Measurements from ENCODE around the gene HAO2.
A peak's percentile ranks its signal among the peaks of the same experiment; 100 is the strongest.
"Not testable (repeated sequence)": the region's sequence is repeated elsewhere in the genome, so short reads cannot be mapped to it uniquely, and the experiment has no call there.

HAO2 gene

DNA sequence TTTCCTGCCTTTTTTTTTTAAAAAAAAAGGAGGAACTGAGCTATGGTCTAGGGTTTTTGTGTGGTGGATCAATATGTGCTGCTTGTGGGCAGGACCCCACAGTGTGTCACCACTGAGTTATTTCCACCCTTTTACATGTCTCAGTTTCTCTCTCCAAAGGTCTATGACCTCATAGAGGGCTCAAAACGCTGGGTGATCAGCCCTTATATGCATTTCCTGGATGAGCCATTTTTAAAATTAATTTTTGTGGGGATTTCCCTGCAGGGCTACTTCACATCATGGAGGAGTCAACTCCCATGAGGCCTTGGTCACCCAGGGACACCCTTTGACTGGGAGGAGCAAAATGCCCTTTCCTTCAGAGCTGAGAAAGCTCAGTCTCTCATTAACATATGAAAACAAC lies 20.7 kb upstream of the HAO2 start:
- DNase-seq (ENCODE audit: low spot score), result no peak

DNA sequence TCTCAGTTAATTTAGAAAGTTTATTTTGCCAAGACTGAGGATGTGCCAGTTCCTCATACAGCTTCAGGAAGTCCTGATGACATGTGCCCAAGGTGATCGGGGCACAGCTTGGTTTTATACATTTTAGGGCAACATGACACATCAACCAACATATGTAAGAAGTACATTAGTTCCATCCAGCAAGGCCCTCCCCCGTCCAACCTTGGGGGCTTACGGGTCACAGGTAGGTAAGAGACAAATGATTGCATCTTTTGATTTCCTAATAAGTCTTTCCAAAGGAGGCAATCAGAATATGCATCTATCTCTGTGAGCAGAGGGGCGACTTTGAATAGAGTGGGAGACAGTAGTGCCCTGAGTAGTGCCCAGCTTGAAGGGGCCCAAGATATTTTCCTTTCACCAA lies 19.6 kb upstream of the HAO2 start:
- no peak for DNase-seq (ENCODE audit: low spot score)

DNA sequence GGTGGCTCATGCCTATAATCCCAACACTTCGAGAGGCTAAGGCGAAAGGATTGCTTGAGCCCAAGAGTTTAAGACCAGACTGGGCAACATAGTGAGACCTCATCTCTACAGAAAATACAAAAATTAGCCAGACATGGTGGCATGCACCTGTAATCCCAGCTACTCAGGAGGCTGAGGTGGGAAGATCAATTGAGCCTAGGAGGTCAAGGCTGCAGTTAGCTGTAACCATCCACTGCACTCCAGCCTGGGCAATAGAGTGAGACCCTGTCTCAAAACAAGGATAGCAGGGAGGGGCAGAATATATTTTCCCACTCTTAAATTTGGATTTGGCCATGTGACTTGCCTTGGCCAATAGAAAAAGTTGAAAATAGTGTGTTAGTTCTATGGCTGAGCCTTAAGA lies 17.7 kb upstream of the HAO2 start:
- DNase-seq (ENCODE audit: low spot score), result not testable (repeated sequence)

DNA sequence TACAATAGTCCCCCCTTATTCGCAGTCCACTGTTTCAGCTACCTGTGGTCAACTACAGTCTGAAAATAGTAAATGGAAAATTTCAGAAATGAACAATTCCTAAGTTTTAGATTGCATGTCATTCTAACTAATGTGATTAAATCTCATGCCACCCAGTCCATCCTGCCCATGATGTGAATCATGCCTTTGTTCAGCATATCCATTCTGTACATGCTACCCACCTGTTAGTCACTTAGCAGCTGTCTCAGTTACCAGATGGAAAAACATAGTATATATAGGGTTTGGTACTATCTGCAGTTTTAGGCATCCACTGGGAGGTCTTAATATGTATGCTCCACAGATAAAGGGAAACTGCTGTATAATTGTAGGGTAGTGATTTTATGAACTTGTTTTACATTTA lies 16.6 kb upstream of the HAO2 start:
- DNase-seq (ENCODE audit: low spot score), result no peak

DNA sequence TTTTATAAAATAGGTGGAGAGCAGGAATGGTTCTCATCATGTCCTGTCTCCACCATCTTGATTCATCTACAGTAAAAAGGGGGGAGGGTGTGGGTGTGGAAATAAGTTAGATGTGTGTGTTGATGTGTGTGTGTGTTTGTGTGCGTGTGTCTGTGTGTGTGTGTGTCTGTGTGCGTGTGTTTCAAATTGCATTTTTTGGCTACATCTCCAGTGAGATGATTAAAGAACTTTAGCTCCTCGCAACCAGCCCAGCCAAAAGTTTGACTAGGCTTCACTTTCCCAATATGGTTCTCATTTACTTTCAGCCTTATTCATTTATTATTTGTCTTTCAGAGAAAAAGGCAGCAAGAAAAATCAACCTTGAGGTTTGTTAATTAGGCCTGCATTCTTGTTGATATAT lies 14.7 kb upstream of the HAO2 start:
- no peak for DNase-seq (ENCODE audit: low spot score)

DNA sequence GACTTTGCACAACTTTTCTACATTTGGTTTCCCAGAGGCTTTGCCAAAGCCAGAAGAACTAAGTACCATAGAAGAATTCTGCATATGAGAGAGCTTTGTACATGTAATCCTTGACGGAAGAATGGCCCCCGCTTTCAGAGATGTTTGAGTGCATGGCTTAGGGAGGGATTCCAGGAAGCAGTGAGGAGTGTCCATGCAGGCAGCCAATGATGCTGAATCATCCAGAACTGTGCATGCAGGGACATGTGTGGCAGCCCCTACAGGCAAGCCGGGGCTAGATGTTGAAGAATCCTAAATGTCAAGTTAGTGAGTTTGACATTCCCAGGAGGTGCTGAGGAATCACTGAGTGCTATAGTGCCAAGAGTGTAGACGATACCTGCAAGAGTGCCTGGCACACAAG lies 9.9 kb upstream of the HAO2 start:
- peak; percentile 50 for DNase-seq (ENCODE audit: low spot score)

DNA sequence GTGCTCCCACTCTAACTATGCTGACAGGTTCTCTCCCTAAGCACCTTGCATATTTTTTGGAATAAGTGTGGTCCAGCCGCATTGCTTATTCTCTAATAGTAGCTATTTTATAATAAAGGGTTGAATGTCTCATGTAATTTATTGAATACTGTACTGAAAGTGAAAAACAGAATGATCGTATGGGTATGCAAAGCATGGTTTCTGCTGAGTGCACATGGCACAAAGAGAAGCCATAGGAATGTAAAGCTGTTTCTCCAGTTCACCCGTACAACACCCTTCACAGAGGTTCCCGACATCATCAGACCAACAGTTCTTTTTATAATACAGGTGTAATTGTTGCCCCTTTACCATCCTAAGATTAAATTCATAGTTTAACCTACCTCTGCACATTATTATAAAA lies 8.9 kb upstream of the HAO2 start:
- no peak for DNase-seq (ENCODE audit: low spot score)

DNA sequence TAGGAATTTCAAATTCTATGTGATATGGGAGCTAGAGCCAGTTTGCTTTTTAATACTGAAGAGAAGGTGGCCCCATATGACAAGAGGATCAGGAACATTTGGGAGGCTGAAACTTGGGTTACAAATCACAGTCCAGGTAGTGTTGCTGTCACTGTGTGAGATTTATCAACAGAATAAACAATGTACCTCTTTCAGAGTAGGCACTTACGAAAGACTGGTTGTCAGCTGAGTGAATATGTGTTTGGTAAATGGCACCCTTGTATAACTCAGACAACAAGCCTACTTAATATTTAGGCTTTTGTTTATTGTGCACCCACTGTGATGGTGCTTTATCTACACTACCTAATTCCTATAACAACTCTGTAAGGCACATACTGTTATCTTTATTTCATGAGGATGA lies 7.4 kb upstream of the HAO2 start:
- no peak for DNase-seq (ENCODE audit: low spot score)

DNA sequence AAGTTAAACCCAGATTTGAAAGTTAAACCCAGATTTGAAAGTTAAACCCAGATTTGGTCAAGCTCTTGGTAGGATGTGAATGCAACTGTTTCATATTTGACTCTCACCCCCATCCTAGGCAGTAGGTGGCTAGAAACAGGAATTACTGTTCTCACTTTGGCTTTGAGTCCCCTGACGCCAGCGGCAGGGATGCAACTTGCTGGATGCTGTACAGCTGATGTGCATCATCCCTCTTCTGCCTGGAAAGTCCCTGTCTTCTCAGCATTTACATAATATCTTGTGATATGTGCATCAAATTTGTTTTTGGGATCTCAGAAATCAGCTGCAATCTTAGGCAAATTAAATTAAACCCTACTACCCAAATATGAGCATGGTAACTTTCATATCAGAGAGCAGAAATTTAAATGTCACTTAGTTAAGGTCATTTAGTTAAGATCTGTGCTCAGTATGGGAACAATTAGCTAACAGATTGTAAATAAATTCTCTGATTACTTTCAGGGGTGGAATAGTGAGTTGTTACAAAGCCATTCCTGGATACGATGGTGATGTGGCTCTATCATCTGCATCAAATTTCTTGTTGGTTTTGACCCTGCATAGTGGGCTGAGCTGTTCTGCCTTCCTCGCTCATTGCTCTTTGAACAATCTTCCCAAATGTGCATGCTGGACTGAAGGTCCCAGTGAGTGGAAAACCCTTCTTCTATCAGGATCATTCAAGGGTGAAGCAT lies 6.8 kb upstream of the HAO2 start:
- DNase-seq (ENCODE audit: low spot score), result no peak

DNA sequence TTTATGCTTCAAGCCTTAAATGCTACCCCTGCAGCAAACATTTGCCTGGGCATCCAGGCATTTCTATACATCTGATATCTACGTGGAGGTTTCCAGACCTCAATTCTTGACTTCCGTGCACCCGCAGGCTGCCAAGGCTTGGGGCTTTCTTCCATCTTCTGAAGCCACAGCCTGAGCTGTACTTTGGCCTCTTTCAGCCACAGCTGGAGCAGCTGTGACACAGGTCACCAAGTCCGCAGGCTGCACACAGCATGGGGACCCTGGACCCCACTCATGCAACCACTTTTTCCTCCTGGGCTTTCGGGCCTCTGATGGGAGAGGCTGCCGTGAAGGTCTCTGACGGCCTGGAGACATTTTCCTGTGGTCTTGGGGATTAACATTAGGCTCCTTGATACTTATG lies 5.4 kb upstream of the HAO2 start:
- no peak for DNase-seq (ENCODE audit: low spot score)

DNA sequence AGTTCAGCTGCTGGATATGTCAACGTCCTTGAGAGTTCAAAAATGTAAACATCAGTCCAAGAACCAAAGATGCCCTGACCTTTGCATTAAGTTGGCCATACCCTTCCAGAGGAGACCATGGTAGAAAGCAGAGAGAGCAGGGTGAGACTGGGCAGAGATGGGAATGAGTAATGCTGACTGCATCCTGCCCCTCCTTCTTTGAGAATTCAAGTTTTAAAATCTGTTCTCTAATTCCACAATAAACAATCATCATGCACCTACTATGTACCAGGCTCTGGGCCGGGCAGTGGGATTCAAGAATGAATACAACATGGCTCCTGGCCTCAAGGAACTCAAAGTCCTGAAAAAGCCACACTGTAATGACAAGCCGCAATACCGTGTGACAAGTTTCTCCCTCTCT lies 3.9 kb upstream of the HAO2 start:
- peak; percentile 37 for DNase-seq (ENCODE audit: low spot score)

DNA sequence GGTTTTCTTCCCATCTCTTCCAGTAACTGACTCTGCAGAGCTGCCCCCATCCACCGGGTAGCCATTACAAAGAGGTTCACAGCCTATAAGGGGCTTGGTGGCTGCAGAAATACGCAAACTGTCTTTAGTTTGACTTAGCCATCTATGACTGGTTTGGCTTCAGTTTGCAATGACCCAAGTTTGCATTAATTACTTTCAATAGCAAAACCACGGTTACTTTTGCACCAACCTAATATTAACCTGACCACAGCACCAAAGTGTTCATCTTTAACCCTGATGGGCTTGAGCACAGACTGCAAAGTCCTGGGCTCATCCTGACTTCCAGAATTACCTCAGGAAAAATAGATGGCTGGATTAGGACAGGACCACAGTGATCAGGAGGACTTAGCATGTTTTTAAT lies 2.2 kb upstream of the HAO2 start:
- no peak for DNase-seq (ENCODE audit: low spot score)

DNA sequence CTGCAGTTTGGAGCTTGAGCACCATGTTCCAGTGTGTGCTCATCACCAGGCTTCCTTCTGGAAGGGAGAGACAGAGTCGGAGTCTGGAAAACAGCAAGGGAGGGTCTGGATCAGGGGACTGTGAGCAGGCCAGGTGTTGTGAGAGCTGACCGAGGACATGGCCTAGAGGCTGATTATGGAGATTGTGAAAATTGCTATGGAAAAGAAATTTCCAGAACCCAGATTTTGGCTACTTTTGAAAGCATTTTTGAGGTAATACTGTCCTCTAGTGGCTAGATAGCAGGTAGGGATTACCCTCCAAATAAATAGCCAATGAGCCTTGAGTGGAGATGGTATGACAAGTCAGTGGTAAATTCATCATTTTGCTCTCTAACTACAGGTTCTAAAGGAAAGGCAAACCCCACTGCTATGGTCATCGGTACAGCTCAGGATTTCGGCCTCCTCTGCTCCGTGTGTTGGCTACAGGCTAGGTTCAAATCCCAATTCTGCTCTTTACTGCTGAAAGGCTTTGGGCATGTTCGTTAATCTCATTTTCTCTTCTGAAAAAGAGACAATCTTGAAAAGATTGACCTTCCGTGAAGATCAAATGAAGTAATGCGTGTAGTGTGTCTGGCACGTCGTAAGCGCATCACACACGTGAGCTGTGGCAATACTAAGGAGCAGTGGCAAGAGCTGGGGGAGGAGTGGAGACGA lies 1.0 kb upstream of the HAO2 start:
- DNase-seq (ENCODE audit: low spot score), result peak; percentile 82

DNA sequence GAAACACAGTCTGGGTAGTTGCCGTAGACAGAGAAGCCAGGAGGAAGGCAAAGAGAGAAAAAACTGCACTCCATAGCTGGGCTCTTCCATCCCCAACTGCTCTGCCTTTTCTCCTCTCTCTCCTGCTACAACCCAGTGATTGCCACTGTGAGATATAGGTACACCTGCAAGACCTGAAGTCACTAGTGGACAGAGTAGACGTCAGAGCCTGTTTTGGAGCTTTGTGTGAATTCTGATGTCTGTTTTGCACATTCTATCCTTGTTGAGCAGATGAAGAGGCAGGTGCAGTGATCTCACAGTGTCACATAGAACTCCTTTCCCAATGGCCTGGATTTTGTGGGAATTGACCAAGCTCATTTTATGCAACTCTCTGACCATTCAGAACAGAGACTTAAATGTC lies 2.2 kb downstream of the HAO2 start:
- no peak for DNase-seq (ENCODE audit: low spot score)

DNA sequence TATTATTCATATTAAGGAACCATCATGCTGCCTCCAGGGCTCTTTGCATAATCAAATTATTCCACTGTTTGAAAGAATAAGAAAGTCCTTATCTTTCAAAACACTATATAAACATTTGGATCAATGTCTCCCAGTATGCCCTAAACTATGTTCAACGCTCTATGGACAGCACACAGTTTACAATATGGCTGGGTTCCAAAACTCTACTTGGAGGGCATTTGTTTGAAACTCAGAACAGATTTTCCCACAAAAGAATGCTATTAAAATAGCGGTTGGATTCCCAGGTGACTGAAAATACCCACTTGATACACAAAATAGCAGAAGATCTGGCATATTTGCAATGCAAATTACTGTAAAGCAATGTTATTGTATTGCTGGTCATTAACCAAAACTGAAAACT lies 3.2 kb downstream of the HAO2 start:
- no peak for DNase-seq (ENCODE audit: low spot score)

DNA sequence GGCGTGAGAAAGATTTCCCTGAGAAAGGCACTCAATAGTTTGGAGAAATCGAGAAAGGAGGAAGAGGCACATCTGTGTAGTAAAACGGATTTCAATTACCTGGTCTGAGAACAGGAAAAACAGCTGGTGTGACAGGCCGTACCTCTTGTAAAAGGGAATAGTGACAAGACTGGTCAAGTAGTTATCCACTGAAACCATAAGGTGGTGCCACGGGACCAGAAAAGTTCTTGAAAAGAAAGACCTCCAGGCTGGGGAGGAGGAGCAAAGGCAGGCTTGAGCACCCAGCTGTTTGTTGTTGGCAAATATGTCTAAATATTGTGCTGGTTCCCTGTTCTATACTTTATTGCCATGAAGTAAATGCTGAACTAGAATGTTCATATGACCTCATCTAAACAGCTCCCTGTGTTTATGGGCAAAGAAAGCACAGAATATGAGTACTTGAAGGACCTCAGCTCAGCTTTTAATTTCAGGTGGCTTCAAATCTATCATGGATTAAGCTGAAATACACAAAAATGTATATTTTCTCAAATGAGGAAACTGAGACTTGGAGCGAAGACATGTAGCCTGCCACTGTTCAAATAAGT lies 4.0 kb downstream of the HAO2 start:
- DNase-seq (ENCODE audit: low spot score), result peak; percentile 16

DNA sequence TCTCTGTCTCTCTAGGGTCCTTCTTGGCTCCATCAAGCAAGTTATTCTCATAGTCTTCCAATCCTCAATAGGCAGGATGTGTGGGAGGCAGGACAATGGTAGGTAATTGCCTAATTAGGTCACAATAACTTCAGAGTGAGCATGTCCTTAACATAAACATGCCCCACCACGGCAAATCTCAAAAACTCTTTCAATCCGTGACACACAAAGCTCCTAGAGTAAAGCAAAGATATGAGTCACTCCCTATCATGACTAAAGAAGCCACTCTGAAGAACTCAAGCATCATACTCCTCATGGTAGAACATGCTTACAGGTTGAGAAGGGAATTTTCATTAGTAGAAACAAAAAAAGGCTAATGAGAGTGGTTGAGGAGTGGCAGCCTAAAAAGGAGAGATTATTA lies 4.9 kb downstream of the HAO2 start:
- peak; percentile 13 for DNase-seq (ENCODE audit: low spot score)

DNA sequence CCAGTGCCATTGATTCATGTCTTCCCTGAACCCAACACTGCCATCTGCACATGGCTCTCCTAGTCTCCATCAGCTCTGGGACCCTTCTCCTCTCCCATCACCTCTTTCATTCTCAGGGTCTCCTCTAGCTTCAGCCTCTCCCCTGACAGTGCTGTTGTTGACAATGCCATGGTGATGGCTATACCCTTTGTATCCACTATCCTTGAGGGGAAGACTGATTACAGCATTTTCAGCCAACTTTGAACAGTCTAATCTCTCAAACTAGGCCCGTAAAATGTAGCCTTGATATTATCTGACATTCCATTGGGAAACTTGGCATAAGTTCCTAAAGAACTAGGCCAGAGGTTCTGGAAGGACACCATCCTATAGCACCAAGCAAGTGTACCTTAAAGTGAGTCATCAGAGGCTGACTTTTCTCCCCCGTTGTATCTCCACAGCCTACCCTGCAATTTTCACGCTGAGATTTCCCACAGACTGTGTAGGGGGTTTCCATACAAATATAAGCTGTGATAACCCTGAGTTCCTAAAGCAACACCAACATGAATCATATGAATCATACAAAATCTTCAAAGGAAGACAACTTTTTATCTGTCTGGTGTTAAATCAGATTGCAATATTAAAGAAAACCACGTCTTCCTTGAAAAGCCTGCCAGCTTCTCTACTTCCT lies 5.8 kb downstream of the HAO2 start:
- DNase-seq (ENCODE audit: low spot score), result no peak

DNA sequence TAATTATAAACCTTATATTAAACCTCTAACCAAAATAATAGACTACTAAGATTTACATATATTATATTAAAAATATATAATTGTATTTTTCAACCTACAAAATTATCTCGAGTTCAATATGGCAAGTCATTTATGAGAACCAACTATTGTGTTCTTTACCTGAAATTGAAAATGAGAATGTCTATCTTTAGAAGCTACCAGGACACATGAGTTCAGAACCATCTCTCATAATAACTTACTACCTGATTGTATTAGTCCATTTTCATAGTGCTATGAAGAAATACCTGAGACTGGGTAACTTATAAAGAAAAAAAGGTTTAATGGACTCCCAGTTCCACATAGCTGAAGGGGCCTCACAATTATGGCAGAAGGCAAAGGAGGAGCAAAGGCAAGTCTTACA lies 6.8 kb downstream of the HAO2 start:
- DNase-seq (ENCODE audit: low spot score), result no peak

DNA sequence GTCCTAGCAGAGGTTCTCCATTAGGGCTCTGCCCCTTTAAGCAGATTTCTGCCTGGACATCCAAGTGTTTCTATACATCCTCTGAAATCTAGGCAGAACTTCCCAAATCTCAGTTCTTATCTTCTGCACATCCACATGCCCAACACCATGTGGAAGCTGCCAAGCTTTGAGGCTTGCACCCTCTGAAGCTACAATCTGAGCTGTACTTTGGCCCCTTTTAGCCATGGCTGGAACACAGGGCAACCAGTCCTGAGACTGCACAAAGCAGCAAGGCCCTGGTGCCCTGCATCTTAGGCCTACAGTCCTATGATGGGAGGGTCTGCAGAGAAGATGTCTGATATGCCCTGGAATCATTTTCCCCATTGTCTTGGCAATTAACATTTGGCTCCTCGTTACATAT lies 8.0 kb downstream of the HAO2 start:
- DNase-seq (ENCODE audit: low spot score), result no peak

DNA sequence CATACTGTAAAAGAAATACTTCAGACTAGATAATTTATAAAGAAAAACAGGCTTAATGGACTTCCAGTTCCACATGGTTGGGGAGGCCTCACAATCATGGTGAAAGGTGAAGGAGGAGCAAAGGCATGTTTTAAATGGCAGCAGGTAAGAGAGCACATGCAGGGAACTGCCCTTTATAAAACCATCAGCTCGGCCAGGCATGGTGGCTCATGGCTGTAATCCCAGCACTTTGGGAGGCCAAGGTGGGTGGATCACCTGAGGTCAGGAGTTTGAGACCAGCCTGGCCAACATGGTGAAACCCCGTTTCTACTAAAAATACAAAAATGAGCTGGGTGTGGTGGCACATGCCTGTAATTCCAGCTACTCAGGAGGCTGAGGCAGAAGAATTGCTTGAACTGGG lies 9.0 kb downstream of the HAO2 start:
- not testable (repeated sequence) for DNase-seq (ENCODE audit: low spot score)

DNA sequence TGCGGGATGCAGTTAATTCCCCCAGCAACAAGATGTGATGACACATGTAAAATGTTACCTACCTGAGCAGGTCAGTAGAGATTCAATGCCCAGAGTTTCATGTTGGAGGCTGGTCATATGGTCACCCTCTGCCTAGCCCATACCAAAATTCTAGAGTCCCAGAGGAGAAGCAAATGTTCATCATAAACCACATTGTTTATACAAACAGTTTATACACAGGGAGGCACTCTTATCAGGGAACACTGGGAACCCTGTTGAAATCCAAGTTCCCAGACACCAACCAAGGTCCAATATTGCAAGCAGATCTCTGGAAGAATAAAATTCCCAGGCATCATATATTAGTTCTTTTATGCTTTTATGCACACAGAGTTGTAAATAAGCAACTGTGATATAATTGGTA lies 10.5 kb downstream of the HAO2 start:
- no peak for DNase-seq (ENCODE audit: low spot score)

DNA sequence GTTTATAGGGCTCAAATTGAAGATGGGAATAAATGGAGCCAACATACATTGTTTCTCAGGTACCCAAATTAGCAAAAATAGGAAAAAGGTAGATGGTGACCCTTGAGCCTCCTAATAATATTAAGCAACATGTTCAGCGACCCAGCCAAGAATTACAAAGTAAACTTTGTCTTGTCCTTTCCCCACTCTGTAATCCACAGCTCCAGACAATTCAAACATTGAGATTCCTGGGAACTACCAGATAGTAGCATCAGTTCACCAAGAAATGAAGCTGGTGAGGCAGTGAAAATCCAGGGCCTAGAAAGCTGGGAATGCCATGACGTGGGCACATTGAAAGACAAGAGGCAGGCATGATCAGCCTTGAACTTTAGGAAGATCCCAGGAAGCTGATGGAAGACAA lies 11.7 kb downstream of the HAO2 start:
- DNase-seq (ENCODE audit: low spot score), result no peak

Measured in GM03348 (cell line).